Measurements from ENCODE around the gene CLTB. TPM values are rescaled to one million over a fixed set of nuclear protein-coding genes. Genes with fewer than 3 reads are reported as not detected.

The CLTB gene
- total and polyA plus RNA-seq, 2 of the 4 experiments (the other 2 are of a cell fraction) = 87.6 to 99.9 TPM

GRCh38 chr5:176440927-176441706, 24.8 kb upstream of the CLTB start:
- Histone ChIP-seq H3K79me1 (ENCODE audit: low read depth in 1 of 2, low read length in 2 of 2) (peaks cover 0 to under 1% of the 10 kb centered on the region in 2 experiments; a peak in 1 of 4 replicates), H2BK15ac (ENCODE audit: low read depth, low read length) (no peak overlapping the region), H3K14ac (replicated peaks; ENCODE audit: low read depth, low read length) (no peak overlapping the region), H3K9me1 (ENCODE audit: insufficient read depth, low read length) (no peaks in the 10 kb centered on the region; the same call in 1 of the 2 replicates), H3K18ac (ENCODE audit: low read depth, low read length) (no peak overlapping the region), H3K23ac (ENCODE audit: low read depth, low read length) (no peak overlapping the region), H3K56ac (ENCODE audit: extremely low read depth, insufficient read depth, low read length) (no peak overlapping the region), H4K5ac (ENCODE audit: low read depth, low read length) (no peak overlapping the region), H3K4me3 (ENCODE audit: insufficient read depth, low read depth, low read length) (no peak overlapping the region), H2AK5ac (ENCODE audit: low read depth, low read length) (no peak overlapping the region), H3K9me3 (ENCODE audit: control insufficient read depth, insufficient read depth, low read length) (no peaks in the 10 kb centered on the region), H2BK20ac (ENCODE audit: low read depth, low read length) (no peak overlapping the region), H3K27me3 (ENCODE audit: control insufficient read depth, insufficient read depth, low read length) (no peaks in the 10 kb centered on the region; the same call in 1 of the 2 replicates), H2AK9ac (replicated peaks; ENCODE audit: low read depth, low read length, poor library complexity) (no peak overlapping the region), H2BK120ac (ENCODE audit: low read depth, low read length) (no peak overlapping the region), H3K4ac (ENCODE audit: low read depth, low read length) (no peak overlapping the region), H4K20me1 (ENCODE audit: insufficient read depth, low read length) (no peaks in the 10 kb centered on the region), H3K4me1 (ENCODE audit: control insufficient read depth, insufficient read depth, low read length) (peaks cover 5% of the 10 kb centered on the region), H4K8ac (ENCODE audit: low read depth in 2 of 2, low read length in 2 of 2) (no peak overlapping the region), H4K91ac (ENCODE audit: insufficient read depth, low read depth, low read length) (no peak overlapping the region), H3K9ac (ENCODE audit: low read depth, low read length) (no peak overlapping the region), H2BK5ac (ENCODE audit: low read depth, low read length, poor library complexity, severe bottlenecking) (no peak overlapping the region), H2AFZ (replicated peaks; ENCODE audit: low read length, poor library complexity) (no peak overlapping the region), H3K4me2 (ENCODE audit: low read depth, low read length) (no peak overlapping the region), H3K27ac (ENCODE audit: insufficient read depth, low read length) (no peak overlapping the region), H3K36me3 (ENCODE audit: control insufficient read depth, insufficient read depth, low read length) (no peaks in the 10 kb centered on the region)
- dilution Hi-C loops (cut with HindIII; ENCODE audit: low sequenced_read_pairs, unreplicated experiment) (no loop called here), in situ Hi-C loops (cut with MboI; ENCODE audit: low sequenced_read_pairs) (no loop called here), intact Hi-C loops (cut with micrococcal nuclease) (no loop called here)
- TF ChIP-seq RFX5 (IDR thresholded peaks at IDR 0.05; ENCODE audit: low read depth, low read length) = no peak
- no peak for TF ChIP-seq MAFK (IDR thresholded peaks at IDR 0.05; ENCODE audit: low read depth, low read length)
- TF ChIP-seq ELK1 (IDR thresholded peaks at IDR 0.05; ENCODE audit: borderline replicate concordance, low read depth, low read length) = no peak
- TF ChIP-seq RCOR1 (IDR thresholded peaks at IDR 0.05; ENCODE audit: insufficient replicate concordance, low read length) = no peak
- no peak for TF ChIP-seq CEBPB (IDR thresholded peaks at IDR 0.05; ENCODE audit: low read depth, low read length)
- TF ChIP-seq USF2 (IDR thresholded peaks at IDR 0.05; ENCODE audit: low read depth, low read length) = no peak
- no peak for TF ChIP-seq POLR2A (IDR thresholded peaks at IDR 0.05; ENCODE audit: low read depth, low read length)
- no peak for TF ChIP-seq SMC3 (IDR thresholded peaks at IDR 0.05; ENCODE audit: low read depth, low read length)
- TF ChIP-seq BHLHE40 (IDR thresholded peaks at IDR 0.05; ENCODE audit: low read depth, low read length) = no peak
- no peak for TF ChIP-seq NFE2L2 (IDR thresholded peaks at IDR 0.05; ENCODE audit: low read depth, low read length)
- TF ChIP-seq FOS (IDR thresholded peaks at IDR 0.05; ENCODE audit: low read depth, low read length) = no peak
- no peak for TF ChIP-seq MXI1 (IDR thresholded peaks at IDR 0.05; ENCODE audit: borderline replicate concordance, low read depth, low read length)
- TF ChIP-seq CHD1 (IDR thresholded peaks at IDR 0.05; ENCODE audit: low read depth, low read length) = no peak
- POLR2A ChIA-PET (ENCODE audit: unreplicated experiment) = interaction anchor here (0.5 kb wide), 1 partner anchor 102 kb away, joined by 5 read pairs; no protein-coding TSS in a partner anchor
- ATAC-seq (ENCODE audit: low read depth) (no peak), DNase-seq (peak; percentile 26)
- BruUV-seq (replicated peaks) = no TSS peak
- CTCF ChIA-PET = interaction anchor here (1.1 kb wide), 1 partner anchor 24 kb away, joined by 3 read pairs; the partner anchor contains the start of gene CLTB
- WGBS, 2 experiments (ENCODE audit: extremely low coverage in 2 of 2, insufficient read length in 1 of 2) = 88% methylated on average over 1 of the region's 10 CpGs; no CpG with 5 or more reads in 1 of the 2 experiments

Data from IMR-90 (cell line).